HG02970 (cell line): ENCODE data around the gene TP53RK.

Experiments
- ATAC-seq: cut with Tn5 transposase; IDR thresholded peaks from one replicate; pipeline ENCODE4 v1.9.1; 2021; ENCODE audit warnings: mild to moderate bottlenecking, moderate library complexity, moderate number of reproducible peaks; ENCODE audit not compliant: unreplicated experiment, low FRiP score

Gene TP53RK

GRCh38 chr20:46666306-46666705 lies 22.9 kb downstream of the TP53RK start:
- no peak for ATAC-seq

GRCh38 chr20:46665602-46666001 lies 23.6 kb downstream of the TP53RK start:
- ATAC-seq: no peak

- no peak for ATAC-seq
Measured at GRCh38 chr20:46663531-46663930, 25.7 kb downstream of the TP53RK start.

- no peak for ATAC-seq
Measured at GRCh38 chr20:46661659-46662058, 27.6 kb downstream of the TP53RK start.

GRCh38 chr20:46660487-46660886 lies 28.8 kb downstream of the TP53RK start:
- no peak for ATAC-seq

- ATAC-seq: no peak
Measured at GRCh38 chr20:46657618-46658017, 31.6 kb downstream of the TP53RK start.

- ATAC-seq: no peak
Measured at GRCh38 chr20:46657137-46657536, 32.1 kb downstream of the TP53RK start.

- no peak for ATAC-seq
Measured at GRCh38 chr20:46652699-46653098, 36.5 kb downstream of the TP53RK start.

- ATAC-seq: no peak
Measured at GRCh38 chr20:46651091-46651962, 37.9 kb downstream of the TP53RK start, which contains the start of gene SLC13A3. TSS of gene SLC13A3 (minus strand) at chr20:46651459. CDS start at chr20:46651421, 38 bp downstream.

GRCh38 chr20:46650575-46651090 lies 38.6 kb downstream of the TP53RK start:
- no peak for ATAC-seq

GRCh38 chr20:46649965-46650542 lies 39.2 kb downstream of the TP53RK start:
- no peak for ATAC-seq

- ATAC-seq: no peak
Measured at GRCh38 chr20:46649650-46649949, 39.6 kb downstream of the TP53RK start.

- ATAC-seq: no peak
Measured at GRCh38 chr20:46648903-46649649, 40.2 kb downstream of the TP53RK start.

GRCh38 chr20:46647469-46647868 lies 41.8 kb downstream of the TP53RK start:
- no peak for ATAC-seq

- ATAC-seq: no peak
Measured at GRCh38 chr20:46646659-46647380, 42.4 kb downstream of the TP53RK start.

GRCh38 chr20:46646122-46646521 lies 43.1 kb downstream of the TP53RK start:
- ATAC-seq: no peak

- no peak for ATAC-seq
Measured at GRCh38 chr20:46644733-46645132, 44.5 kb downstream of the TP53RK start.

GRCh38 chr20:46644160-46644559 lies 45.1 kb downstream of the TP53RK start:
- ATAC-seq: no peak

- ATAC-seq: no peak
Measured at GRCh38 chr20:46642969-46643343, 46.3 kb downstream of the TP53RK start.

- ATAC-seq: no peak
Measured at GRCh38 chr20:46642265-46642968, 46.8 kb downstream of the TP53RK start.
